RCC 7860 (cell line): Measurements from ENCODE around the gene SPRR2E.
"Not testable (repeated sequence)": the region's sequence is repeated elsewhere in the genome, so short reads cannot be mapped to it uniquely, and the experiment has no call there.

Experiments
- DNase-seq: peaks from one replicate; pipeline ENCODE4 v3.0.0-alpha.2; 2015; ENCODE audit warnings: low spot score
- FAIRE-seq: peaks from 2 replicates; lab custom pipeline; 2012; peaks lifted over from hg19 to GRCh38; lab: Jason Lieb, UNC

The SPRR2E gene

GRCh38 chr1:153071511-153071910, 22.8 kb downstream of the SPRR2E start, which contains the start of gene SPRR2B:
Gene SPRR2B (minus strand): TSS chr1:153071611. CDS start chr1:153070839, 772 bp downstream.
- no peak for FAIRE-seq
- DNase-seq: no peak

- DNase-seq (no peak), FAIRE-seq (no peak)
Measured at GRCh38 chr1:153070243-153070642, 24.1 kb downstream of the SPRR2E start.

- FAIRE-seq (no peak), DNase-seq (no peak)
Measured at GRCh38 chr1:153058826-153059784, 35.2 kb downstream of the SPRR2E start.

GRCh38 chr1:153058154-153058553, 36.2 kb downstream of the SPRR2E start:
- DNase-seq: no peak
- FAIRE-seq: no peak

GRCh38 chr1:153057375-153057774, 37.0 kb downstream of the SPRR2E start, which contains the start of gene SPRR2A:
Gene SPRR2A (minus strand): TSS chr1:153057512. CDS start chr1:153056735, 777 bp downstream.
- DNase-seq: no peak
- no peak for FAIRE-seq

GRCh38 chr1:153056111-153056510, 38.2 kb downstream of the SPRR2E start:
- FAIRE-seq, DNase-seq: not testable (repeated sequence)

- FAIRE-seq: no peak
Measured at GRCh38 chr1:153049211-153049610, 45.1 kb downstream of the SPRR2E start.

More at GRCh38 chr1:153049211-153049610, 45.1 kb downstream of the SPRR2E start:
- DNase-seq: no peak
